Measurements from ENCODE around the gene POM121C.
"Not testable (repeated sequence)": the region's sequence is repeated elsewhere in the genome, so short reads cannot be mapped to it uniquely, and the experiment has no call there.

DNA sequence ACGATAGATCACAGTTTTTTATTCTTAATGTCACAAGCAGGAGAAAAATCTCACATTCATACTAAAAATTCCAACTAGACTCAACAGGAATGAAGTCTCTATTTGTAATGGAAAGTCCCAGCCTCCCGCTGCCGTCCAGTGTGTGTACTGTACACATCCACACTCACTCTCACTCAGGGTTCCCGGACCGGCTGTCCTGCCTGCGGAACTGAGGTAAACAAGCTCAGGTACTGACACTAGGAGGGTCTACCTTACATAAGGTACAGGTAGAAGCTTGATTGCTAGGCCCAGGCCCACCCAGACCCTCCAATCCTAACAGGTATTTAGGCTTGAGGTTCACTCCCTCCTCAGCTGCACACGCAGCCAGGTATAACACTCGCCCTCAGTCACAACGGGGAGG lies 69.3 kb downstream of the POM121C start:
- not testable (repeated sequence) for TF ChIP-seq POLR2A, CTCF, POLR2AphosphoS5 (IDR thresholded peaks at IDR 0.05)
